ENCODE data around the gene FAM222A.

DNA sequence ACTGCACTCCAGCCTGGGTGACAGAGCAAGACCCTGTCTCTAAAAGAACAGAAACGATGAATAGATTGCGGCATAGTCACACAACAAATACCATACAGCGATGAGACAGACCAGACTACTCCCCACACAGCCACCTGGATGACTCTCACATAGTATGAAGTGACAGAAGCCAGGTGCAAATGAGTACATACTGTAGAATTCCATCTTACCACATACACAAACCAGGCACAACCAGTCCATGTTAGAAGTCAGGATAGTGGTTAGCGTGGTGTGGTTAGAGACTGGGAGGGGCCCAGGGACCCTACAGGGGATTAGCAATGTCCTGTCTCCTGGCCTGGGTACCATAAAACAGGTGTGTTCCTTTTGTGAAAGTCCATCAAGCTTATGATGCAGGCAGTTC, 53.8 kb downstream of the FAM222A start:
- TF ChIP-seq, protein P1, sequence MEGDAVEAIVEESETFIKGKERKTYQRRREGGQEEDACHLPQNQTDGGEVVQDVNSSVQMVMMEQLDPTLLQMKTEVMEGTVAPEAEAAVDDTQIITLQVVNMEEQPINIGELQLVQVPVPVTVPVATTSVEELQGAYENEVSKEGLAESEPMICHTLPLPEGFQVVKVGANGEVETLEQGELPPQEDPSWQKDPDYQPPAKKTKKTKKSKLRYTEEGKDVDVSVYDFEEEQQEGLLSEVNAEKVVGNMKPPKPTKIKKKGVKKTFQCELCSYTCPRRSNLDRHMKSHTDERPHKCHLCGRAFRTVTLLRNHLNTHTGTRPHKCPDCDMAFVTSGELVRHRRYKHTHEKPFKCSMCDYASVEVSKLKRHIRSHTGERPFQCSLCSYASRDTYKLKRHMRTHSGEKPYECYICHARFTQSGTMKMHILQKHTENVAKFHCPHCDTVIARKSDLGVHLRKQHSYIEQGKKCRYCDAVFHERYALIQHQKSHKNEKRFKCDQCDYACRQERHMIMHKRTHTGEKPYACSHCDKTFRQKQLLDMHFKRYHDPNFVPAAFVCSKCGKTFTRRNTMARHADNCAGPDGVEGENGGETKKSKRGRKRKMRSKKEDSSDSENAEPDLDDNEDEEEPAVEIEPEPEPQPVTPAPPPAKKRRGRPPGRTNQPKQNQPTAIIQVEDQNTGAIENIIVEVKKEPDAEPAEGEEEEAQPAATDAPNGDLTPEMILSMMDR (IDR thresholded peaks at IDR 0.05), result no peak
- no peak for TF ChIP-seq POLR2A (IDR thresholded peaks at IDR 0.05)

Measured in uterus (tissue), 2 donors.